ENCODE results near the gene CCDC91.

The CCDC91 gene

DNA sequence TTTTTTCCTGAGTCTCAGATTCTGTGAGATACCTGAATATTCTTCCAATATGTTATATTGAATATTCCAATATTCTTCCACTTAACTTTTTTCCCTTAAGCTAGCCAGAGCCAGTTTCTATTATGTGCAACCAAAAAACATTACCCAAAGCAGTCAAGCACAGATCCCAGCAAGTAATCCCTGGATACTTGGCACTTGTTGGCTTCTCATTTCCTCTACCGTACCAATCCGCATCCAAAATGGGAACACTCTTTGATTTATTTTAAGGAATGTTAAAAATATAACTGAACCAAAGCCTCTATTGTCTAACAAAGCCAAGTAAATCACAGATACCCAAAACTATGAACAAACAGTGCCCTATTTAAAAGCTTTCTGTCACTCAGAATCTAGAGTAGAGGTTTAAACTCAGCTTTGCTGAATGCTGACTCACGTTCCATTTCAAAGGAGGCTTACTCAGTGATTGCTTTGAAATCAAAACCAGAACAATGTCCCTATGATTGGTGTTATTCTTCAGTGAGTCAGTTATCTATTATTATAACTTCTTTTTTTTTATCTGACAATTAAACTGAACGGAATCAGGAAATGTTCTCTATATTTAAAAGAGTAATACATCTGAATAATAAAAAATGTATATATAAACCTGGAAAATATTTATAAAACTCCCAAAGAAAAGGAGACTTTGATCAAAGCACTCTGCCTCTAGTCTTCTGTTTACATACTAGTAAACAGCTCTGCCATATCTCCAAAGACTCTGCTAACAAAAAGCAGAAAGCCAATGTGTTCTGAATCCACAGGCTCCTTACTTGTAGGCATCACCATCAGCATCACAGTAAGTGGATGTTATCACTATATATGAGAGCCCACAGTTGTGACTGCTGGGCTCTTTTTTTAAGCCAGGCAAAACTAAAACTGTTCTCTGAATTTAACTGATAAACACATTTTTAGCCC lies 360.8 kb downstream of the CCDC91 start:
- DNase-seq = peak; percentile 73

DNA sequence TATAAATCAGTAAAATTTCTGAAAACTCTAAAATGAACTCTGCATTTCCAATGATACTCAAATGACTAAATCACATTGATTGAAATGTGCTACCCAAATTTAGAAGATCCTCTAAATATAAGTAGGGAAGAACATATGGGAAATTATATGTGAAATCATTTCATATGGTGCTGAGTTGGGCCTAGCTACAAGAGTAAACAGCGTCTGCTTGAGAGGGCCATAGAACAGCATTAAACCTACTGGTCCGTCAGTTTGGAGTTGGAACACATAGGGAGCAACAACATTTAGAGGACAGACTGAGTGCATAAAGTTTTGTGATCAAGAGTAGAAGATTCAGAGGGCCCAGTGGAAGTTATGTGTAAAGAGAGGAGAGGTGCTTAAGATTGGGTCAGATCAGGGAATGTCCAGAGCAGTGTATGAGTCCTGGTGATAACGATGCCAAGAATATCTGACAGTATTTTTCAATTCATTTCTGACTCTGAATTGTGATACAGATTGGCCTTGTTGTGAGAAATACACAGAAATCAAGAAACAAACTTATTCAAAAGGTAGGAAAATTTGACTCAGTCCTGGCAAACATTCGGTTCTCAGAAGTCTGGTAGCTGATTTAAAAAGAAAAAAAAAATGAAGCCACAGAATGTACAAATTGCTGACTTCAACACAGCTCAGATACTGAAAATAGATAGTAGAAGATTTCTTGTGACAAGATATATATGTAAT lies 362.2 kb downstream of the CCDC91 start:
- no peak for DNase-seq

DNA sequence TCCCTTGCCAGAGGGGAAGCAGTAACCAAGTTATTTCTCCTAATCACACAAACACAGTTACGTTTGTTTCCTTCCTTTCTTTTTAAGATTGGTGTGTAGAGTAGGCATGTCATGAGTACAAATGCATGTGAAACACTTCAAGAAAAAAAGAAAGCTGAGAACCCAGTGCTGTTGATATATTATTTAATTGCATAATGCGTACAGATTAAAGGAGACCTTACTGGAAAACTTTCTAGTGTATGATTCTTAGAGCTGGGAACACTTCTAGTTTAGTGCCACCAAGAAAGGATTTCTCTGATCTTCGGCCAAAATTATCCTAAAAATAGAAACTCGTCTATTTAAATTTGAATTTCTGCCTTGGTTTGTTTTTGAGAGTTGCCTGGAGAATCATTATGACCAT lies 365.5 kb downstream of the CCDC91 start:
- DNase-seq = no peak

DNA sequence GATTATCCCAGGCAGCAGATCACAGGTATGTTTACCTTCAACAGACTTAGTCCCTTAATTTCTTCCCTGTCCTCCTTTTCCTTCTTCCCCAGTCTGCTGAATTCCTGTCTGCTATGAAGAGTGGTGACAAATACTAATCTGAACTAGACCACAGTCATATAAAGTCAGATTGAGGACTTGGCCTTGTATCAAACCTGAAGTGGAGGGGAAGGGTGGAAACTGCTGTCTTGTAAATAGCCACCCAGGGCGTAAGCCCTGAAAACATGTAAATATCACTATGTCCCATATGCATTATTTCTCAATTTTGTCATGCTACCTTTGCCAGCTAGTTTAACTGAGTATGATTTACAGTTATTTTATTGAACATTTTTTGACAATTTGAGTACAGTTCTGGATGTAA lies 368.0 kb downstream of the CCDC91 start:
- DNase-seq = no peak

DNA sequence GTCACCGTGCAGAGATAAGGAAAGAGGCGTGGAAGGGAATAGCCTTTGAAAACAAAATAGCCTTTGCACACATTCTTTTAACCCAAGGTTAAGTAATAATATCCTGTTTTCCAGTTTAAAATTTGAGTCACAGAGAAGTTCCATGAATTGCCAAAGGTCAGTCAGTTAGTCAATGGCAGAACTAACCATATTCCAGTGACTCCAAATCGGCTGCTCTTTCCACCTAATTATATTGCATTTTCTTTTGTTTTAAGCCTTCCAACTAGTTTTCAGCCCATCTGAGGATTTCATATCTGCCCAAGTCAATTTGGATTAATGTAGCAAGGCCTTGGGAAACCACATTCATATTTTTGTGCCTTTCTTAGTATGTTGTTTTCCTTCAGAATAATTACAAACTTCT lies 373.0 kb downstream of the CCDC91 start:
- no peak for DNase-seq

DNA sequence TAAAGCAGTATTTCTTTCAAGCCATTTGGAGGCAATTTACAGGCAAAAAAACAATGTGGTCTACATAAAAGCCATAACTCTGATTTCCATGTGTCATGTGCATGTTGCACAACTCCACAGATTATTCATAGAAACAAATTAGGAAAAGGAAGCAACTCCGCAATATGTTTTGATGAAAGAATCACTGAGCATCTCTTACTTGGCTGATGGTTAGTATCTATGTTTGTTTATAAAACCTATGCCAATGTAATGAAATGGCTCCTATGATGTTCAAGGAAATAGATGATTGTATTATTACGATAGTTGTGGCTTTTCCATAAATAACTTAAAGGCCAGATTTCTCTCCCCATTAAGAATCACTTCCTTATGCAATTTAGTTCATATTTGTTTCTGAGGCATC lies 373.7 kb downstream of the CCDC91 start:
- DNase-seq = peak; percentile 89

DNA sequence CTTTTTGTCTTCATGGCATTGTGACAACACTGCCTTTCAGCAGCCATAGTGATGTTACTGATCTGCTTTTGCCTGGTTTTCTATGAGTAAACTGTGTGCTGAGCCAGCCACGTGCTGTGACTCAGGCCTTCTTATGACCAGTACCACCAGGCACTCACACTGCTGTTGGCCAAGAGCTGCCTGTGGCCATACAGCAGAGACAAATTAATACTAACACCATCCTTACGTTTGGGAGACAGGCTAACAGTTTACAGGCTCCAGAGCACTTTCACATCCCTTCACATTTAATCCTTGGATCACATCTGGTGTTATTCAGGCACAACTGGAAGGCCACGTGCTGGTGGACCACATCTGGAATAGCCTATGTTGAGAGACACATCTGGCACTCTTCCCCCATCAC lies 377.9 kb downstream of the CCDC91 start:
- DNase-seq = peak; percentile 88

DNA sequence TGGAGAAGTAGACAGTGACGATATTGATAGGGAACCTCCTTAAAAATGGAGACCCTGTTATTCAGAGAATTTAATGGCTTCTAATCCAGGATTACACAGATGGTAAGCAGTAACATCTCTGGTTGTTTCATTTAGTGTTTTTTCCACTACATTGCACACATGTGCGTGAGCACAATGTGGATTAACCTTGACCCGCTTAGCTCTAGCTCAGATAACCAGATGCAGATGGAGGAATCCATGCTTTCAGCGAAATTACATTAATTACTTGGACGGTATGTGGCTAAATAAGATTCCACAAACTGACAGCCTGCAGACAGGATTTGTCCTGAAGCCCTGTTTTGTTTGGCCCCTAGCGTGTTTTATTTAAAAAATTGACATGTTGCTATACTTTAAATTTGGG lies 378.4 kb downstream of the CCDC91 start:
- peak; percentile 86 for DNase-seq

DNA sequence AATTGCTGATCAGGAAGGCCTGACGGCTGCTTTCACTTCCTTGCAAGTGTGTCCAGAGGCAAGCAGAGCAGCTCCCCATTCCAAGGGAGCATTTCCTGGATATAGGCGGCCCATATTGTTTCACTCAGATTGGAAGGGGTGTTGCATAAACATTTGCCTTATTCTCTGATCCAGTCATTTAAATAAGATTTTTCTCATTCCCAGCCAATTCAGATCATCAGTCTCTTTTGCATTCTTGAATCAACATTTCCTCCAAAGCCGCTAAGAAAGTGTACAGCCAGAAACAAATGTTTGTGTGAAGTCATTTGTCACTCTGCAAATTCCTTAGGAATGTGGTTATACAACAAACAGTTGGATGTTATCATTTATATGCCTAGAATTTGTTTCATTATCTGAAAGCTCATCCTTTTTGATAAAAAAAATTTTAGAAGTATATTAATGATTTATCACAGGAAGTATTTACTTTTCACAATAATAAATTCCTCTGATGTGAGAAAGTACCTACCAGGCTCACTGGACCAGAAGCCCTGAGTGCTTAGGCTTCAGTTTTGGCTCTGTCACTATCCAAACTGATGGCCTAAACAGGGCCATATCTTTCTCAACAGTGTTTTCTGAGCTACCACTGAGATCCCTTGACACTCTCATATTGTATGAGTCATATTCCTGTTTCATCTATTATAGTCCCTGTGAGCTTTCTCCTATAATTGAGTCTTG lies 379.6 kb downstream of the CCDC91 start:
- peak; percentile 96 for DNase-seq

DNA sequence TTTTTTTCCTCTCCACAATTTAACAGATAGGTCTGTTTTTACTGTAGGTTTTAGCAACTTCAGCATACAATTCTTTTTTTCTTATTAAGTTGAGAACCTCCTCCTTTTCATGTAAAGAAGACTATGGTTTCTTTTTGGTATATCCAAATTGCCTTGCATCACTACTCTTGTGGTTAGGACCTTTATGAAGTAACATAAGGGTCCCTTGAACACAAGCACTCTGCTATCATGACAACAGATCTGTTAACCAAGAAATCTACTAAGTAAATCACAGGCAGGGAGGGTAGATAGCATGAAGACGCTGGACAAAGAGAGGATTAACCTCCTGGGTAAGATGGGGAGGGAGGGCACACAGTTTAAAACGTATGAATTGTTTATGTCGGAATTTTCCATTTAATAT lies 380.6 kb downstream of the CCDC91 start:
- no peak for DNase-seq

DNA sequence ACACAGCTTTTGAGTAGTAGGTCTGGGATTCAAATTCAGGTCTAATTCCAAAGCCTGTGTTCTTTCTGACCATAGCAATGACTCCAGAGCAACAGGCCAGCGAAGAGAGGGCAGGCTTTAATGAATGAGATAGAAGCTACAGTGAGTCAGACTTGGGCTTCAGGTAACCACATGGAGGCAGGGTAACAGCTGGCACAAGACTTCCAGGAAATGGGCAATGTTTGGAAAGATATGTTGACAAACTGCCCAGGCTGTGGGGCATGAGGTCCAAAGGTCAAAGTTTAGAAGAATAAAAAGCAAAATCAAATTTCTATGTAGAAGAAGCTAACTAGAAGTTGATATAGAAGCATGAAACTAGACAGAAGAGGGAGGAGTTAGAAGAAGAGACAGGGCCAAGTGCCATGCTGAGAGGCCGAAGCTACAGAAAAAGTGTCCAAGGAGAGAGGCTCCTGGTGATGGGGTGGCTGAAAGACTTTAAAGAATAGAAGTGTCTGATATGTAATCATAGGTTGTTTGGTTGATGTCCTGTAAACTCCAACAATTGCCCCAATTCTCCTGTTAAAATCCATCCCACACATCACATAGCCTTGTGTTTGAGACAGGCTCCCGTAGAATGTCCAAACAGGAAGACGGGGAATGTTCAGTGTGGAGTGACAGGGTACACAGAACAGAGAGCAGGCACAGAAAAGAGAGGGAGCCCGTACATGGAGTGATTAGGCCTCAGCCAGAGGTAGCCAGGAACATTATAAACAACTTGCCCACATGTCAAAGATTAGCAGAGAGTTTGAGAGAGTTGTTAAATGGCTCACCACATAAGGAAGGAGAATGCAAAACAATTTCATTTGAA lies 384.7 kb downstream of the CCDC91 start:
- DNase-seq = no peak

DNA sequence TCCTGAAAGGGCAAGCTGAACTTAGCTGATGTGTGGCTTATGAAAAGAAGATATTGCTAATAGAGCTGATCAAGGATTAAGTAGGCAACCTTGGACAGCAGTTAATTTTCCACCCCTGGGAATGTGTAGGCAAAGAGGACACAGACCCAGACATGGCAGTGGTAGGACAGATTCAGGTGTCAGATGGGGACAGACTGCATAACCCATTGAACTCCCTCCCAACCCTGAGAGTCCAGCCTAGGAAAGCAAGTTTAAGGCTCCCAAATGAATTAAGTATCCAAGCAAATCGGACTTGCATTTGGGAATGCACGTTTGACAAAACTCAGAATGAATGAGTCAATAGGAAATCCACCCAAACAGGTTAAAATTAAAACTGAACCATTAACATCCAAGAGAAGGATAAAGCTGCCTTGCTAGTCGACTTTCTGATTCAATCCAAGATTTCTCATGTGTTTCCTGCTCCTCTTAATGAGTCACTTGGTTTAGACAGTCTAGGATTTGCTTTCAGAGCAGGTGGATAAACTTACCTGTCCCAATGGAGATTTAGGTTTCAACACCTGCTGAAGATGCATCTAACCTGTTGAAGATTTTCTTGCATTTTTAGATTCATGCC lies 385.4 kb downstream of the CCDC91 start:
- no peak for DNase-seq

DNA sequence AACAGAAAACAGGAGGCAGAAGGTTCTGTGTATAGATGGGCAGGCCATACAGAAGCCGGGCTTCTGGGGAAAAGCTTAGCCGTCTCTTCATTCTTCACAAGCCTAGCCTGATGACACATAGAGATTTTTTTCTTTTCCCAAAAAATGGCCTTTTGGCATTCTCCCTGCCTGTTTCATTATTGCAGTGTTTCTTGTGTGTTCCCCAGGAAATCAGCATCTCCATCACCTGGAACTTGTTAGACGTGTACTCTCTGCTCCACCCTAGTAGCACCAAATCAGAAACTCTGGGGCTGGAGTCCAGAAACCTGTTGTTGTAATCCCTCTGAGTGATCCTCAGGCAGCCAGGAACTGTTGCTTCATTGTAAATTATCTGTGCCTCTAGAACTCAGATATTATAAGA lies 388.1 kb downstream of the CCDC91 start:
- DNase-seq = peak; percentile 30

DNA sequence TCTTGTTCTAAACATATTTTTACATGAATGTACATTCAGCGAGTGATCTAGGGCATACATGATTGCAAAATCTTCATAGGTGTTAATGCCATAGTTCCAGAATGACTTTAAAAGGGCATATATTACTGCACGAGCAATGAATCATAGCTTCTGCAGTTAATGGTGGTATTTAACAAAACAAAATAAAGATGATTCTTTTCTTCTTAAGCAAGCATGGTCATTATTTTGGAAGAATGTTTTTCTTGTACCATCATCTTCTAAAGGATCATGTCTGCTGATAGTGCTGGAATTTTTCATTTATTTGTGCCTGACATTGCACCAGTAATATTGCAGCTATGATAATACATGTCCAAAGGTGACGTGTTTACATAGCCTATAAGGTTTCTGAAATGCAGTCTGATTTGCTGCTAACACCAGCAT lies 388.6 kb downstream of the CCDC91 start:
- peak; percentile 32 for DNase-seq

DNA sequence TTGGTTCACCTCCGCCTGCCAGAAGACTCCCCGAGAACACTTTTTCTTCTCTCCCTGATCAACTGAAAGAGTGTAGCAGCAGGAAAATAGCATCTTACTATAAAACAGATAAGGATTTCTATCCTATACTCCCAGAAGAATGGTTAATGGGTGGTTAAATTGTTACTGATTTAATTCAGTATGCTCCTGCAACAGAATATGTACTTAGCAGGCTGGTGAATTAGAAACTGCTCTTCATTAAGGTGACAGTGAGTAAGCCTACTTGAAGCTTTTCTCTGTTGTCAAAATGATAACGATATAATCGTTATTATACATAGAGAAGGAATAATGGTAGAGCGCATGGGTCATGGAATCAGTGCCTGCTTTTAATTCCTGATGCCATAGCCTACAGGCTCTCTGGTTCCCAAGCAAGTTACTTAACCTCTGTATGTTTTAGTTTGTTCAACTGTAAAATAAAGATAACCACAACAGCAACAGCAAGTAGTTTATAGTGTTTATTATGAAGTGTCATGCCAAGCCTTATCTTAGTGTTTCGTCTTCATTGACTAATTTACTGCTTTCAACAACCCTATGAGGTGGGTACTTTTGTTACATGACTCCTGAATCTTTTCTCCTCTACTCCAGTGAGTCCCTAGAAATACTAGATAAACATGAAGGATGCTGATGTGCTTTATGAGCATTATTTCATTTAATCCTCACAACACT lies 392.6 kb downstream of the CCDC91 start:
- no peak for DNase-seq

DNA sequence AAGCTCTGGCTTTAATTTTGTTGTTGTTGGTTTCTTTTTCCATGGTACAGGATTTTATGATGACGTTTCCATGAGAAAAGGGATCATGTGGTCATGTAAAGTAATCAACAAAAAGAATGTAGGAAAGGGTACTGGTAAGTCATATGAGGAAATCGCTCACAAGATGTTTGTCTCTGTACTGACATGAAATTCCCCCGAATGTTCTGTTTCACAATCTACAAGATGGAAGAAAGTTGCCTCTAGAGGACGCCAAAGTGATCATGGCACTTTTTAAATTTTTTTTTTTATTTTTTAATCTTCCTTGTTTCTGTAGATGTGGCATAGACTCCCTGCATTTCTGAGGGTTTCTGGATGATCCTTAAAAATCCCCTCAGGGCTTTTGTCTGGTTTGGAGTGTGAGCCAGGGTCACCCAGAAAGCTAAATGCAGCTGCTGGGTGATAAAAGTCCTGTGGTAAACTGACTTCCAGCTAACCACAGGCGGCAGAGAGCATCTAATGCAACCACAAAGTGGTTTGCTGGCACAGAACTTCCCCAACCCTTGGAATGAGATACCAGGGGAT lies 393.5 kb downstream of the CCDC91 start:
- peak; percentile 50 for DNase-seq

DNA sequence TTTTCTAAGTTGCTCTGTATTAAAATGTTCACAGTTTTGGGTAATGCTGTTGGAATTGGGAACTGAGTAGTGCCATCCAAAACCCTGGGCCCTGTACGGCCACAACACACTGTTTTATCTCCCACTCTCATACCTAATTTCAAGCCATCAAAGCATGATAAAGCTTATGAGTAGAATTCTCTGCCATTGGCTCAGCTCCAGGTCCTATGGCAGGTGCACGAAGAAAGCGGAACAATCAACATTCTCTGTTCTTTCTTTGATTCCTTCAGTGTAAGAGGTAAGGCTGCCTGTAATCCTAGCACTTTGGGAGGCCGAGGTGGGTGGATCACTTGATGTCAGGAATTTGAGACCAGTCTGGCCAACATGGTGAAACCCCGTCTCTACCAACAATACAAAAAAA lies 394.9 kb downstream of the CCDC91 start:
- DNase-seq = no peak

DNA sequence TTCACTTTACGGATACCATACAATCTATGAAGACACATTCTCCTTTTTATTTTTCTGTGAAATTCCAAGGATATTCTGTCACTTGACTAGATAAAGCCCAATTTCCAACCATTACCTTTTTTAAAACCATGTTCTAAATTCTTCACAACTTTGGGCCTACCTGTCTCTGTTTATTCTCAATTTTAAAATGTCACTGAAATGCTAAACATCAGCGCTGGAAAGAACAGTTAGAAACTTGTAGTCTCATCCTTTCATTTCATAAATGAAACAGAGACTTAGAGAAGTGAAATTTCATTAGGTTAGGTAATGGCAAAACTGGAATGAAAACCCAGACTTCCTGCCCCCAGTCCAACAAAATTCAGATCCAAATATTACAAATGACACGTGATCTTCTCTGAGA lies 396.2 kb downstream of the CCDC91 start:
- DNase-seq = no peak

DNA sequence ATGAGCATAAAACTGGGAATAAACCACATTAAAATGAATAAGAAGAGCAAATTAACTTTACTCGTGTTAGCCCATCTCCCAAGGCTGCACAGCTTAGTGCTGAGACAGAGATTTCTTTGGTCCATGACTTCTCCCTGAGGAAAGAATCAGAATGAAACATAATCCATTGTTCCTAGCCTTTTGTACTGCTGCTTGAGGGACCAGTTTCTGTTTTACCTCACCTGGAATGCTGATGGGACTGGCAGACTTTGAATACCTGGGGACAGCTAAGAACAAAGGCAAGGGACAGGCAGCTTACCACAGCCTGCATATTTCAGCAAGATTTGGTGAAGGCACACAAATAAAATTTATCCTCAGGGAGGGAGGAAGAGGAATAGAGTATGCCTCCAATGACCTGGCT lies 401.6 kb downstream of the CCDC91 start:
- no peak for DNase-seq

All from fibroblast of skin of right quadriceps (primary cell).